Mesothelial cell of epicardium (in vitro differentiated cells): ENCODE data around the gene NCKAP5. TPM values are rescaled to one million over a fixed set of nuclear protein-coding genes. Genes with fewer than 3 reads are reported as not detected.

Source experiments
- DNase-seq, 2 experiments: peaks; one replicate each; pipeline ENCODE4 v3.0.0; 2021; ENCODE audit warnings: low spot score in 2 of 2; ENCODE audit not compliant: unreplicated experiment in 2 of 2
- H3K27ac Mint-ChIP-seq: 2 replicates; pipeline ENCODE4 v1.8.0; 2021; ENCODE audit warnings: mixed read lengths
- H3K27me3 Mint-ChIP-seq: 2 replicates; pipeline ENCODE4 v1.8.0; 2021; ENCODE audit warnings: low read depth, mixed read lengths
- H3K36me3 Mint-ChIP-seq: 2 replicates; pipeline ENCODE4 v1.8.0; 2021; ENCODE audit warnings: mixed read lengths
- H3K4me1 Mint-ChIP-seq: 2 replicates; pipeline ENCODE4 v1.8.0; 2021; ENCODE audit warnings: mixed read lengths
- H3K4me3 Mint-ChIP-seq: 2 replicates; pipeline ENCODE4 v1.8.0; 2021; ENCODE audit warnings: mild to moderate bottlenecking, moderate library complexity, mixed read lengths
- H3K9me3 Mint-ChIP-seq: 2 replicates; pipeline ENCODE4 v1.8.0; 2021; ENCODE audit warnings: mixed read lengths
- total RNA-seq: library from RNA; stranded (reverse); gene quantifications from 3 replicates; pipeline ENCODE4 v1.2.1, GENCODE V29; 2021
- TF ChIP-seq, protein P1 (sequence below): fragments of 200-600 bp; sonication (generic); IDR thresholded peaks from one replicate; pipeline ENCODE4 v1.5.0; 2021; ENCODE audit warnings: antibody characterized with exemption; ENCODE audit not compliant: unreplicated experiment

Gene NCKAP5
- total RNA-seq, 1 donor from 2014 or later: 2.1 TPM

DNA sequence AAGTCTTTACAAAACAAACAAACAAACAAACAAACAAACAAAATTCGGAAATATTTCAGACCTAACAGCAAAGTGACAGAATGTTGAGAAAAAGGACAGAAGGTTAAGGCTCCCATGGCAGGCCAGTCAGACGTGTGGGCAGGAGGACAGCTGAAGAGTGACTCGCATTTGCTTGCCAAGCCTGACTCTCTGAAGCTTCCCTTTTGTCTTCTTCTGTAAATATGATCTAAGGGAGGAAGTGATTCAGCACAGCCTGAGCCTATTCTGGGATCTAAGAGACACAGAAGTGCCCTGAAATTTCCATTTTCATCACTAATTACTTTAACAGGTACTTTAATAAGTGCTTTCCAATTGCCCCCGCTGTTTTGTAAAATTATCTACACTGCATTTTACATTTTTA is 764.2 kb downstream of the NCKAP5 start:
- Mint-ChIP-seq H3K36me3 (no peaks in the 10 kb centered on the region), H3K4me1 (no peaks in the 10 kb centered on the region), H3K4me3 (no peak overlapping the region), H3K27ac (no peak overlapping the region), H3K9me3 (peaks cover 31% of the 10 kb centered on the region), H3K27me3 (peaks cover 3% of the 10 kb centered on the region)
- no peak for DNase-seq
- TF ChIP-seq, protein P1, sequence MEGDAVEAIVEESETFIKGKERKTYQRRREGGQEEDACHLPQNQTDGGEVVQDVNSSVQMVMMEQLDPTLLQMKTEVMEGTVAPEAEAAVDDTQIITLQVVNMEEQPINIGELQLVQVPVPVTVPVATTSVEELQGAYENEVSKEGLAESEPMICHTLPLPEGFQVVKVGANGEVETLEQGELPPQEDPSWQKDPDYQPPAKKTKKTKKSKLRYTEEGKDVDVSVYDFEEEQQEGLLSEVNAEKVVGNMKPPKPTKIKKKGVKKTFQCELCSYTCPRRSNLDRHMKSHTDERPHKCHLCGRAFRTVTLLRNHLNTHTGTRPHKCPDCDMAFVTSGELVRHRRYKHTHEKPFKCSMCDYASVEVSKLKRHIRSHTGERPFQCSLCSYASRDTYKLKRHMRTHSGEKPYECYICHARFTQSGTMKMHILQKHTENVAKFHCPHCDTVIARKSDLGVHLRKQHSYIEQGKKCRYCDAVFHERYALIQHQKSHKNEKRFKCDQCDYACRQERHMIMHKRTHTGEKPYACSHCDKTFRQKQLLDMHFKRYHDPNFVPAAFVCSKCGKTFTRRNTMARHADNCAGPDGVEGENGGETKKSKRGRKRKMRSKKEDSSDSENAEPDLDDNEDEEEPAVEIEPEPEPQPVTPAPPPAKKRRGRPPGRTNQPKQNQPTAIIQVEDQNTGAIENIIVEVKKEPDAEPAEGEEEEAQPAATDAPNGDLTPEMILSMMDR: no peak

DNA sequence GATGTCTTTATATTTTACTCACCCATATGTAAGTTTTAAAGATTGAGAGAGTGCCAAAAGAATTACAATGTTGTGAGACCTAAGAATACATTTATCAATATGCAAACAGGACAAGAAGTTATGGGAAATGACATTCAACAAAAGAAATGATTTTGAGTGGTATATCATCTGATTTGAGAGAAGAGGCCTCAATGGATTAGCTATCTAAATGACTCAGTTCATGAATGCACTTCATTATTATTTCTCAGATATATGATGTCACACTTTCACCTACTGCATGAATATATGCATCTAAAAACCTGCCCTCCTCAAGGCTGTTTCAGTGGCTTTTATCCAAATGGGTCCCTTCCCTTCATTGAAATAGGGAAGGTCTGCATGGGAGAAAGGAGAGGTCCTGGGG is 769.9 kb downstream of the NCKAP5 start:
- no peak overlapping the region for H3K27ac Mint-ChIP-seq
- no peak for DNase-seq
- H3K4me3 Mint-ChIP-seq: no peak overlapping the region
- TF ChIP-seq, protein P1: no peak
- H3K9me3 Mint-ChIP-seq: no peaks in the 10 kb centered on the region
- H3K27me3 Mint-ChIP-seq: no peaks in the 10 kb centered on the region
- no peaks in the 10 kb centered on the region for H3K4me1 Mint-ChIP-seq
- H3K36me3 Mint-ChIP-seq: no peaks in the 10 kb centered on the region

DNA sequence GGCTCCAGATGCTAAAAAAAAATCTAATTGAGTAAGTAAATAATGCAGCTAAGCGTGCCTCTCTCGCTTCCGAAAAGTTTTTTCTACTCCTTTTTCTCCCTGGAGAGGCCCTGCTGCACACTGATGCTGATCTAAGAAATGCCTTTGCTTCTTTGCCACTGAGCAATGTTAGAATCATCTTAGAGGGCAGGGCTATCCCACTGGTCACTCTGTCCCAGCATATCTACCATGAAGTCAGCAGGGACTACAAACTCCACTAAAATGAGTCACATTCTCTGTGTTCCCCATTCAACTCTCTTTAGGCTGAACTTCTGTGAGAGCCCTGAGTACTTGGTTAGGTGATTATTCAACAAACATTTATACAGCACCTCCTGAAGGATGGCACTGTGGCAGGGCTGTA is 770.7 kb downstream of the NCKAP5 start:
- no peak overlapping the region for H3K27ac Mint-ChIP-seq
- H3K4me1 Mint-ChIP-seq: no peaks in the 10 kb centered on the region
- H3K9me3 Mint-ChIP-seq: no peaks in the 10 kb centered on the region
- H3K36me3 Mint-ChIP-seq: no peaks in the 10 kb centered on the region
- DNase-seq: no peak
- H3K4me3 Mint-ChIP-seq: no peak overlapping the region
- no peaks in the 10 kb centered on the region for H3K27me3 Mint-ChIP-seq
- TF ChIP-seq, protein P1: no peak

DNA sequence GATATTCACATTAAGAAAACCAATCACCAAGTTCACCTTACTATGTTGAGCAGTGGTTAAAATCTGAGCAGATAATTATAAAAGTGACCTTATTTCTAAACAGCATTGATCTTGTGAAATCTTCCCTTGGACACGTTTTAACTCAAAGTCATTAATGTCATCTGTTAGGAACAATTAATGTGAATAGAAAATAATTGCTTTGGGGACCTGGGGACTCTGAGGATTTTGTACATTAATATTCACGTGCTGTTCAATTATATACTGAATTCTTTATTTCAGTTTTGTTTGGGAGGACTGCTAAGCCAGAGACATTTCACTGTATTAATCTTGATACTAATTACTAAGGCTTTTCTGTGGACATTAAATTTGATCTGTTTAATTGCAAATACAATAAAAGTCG is 771.2 kb downstream of the NCKAP5 start:
- TF ChIP-seq, protein P1: no peak
- H3K4me1 Mint-ChIP-seq: no peaks in the 10 kb centered on the region
- no peaks in the 10 kb centered on the region for H3K36me3 Mint-ChIP-seq
- no peaks in the 10 kb centered on the region for H3K9me3 Mint-ChIP-seq
- DNase-seq: no peak
- H3K27me3 Mint-ChIP-seq: no peaks in the 10 kb centered on the region
- no peak overlapping the region for H3K4me3 Mint-ChIP-seq
- H3K27ac Mint-ChIP-seq: no peak overlapping the region

DNA sequence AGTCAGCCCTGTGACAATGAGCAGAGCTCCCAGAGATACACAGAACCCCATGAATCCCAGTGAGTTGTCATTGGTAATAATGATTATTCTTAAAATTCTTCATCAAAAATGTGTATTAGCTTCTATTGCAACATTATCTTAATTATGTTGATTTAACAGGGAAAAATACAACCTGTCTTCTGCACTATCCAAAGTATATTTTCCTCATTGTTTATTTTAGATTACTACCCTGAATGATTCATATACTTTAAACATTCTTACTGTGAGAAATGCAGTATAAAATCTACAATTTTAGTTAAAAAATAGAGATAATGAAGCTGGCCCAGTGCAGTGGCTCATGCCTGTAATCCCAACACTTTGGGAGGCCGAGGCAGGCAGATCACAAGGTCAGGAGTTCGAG is 773.0 kb downstream of the NCKAP5 start:
- H3K27ac Mint-ChIP-seq: no peak overlapping the region
- H3K36me3 Mint-ChIP-seq: no peaks in the 10 kb centered on the region
- H3K27me3 Mint-ChIP-seq: no peaks in the 10 kb centered on the region
- no peak for DNase-seq
- H3K9me3 Mint-ChIP-seq: no peaks in the 10 kb centered on the region
- no peaks in the 10 kb centered on the region for H3K4me1 Mint-ChIP-seq
- H3K4me3 Mint-ChIP-seq: no peak overlapping the region
- TF ChIP-seq, protein P1: no peak

DNA sequence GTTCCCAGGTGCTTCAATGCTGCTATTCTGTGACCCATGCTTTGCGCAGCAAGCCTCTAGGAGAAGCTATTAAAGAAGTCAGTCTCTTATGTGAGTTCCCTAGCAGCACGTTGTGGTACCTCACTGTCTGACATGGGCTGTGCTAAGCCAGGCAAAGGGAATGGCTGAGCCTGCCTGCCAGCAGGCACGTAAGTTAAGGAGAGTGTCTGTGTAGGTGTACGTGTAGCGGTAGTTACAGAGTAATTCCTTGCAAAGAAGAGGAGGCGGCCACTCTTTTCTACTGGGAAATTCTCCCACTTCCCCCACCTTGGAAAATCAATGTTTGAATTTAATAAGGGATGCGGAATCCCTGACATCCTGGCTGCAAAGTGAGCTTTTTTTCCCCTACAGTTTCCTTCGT is 774.7 kb downstream of the NCKAP5 start:
- Mint-ChIP-seq H3K4me3 (no peak overlapping the region), H3K36me3 (no peaks in the 10 kb centered on the region), H3K4me1 (no peaks in the 10 kb centered on the region), H3K27me3 (no peaks in the 10 kb centered on the region), H3K27ac (no peak overlapping the region), H3K9me3 (no peaks in the 10 kb centered on the region)
- DNase-seq: no peak
- TF ChIP-seq, protein P1: no peak
